GM12891 (cell line): ENCODE measurements around the gene C7orf25. TPM values are rescaled to one million over a fixed set of nuclear protein-coding genes. Genes with fewer than 3 reads are reported as not detected.

Source experiments
- DNase-seq: peaks from one replicate; pipeline ENCODE4 v3.0.0; 2011; ENCODE audit warnings: low spot score; ENCODE audit not compliant: insufficient read length
- FAIRE-seq: peaks from 2 replicates; lab custom pipeline; 2011; peaks lifted over from hg19 to GRCh38; lab: Jason Lieb, UNC
- PAX5 ChIP-seq: IDR thresholded peaks from 2 replicates; pipeline ENCODE4 v1.6.1; 2011; ENCODE audit warnings: low read length, moderate library complexity, mild to moderate bottlenecking; ENCODE audit not compliant: insufficient read depth, severe bottlenecking
- POLR2A ChIP-seq: IDR thresholded peaks from 2 replicates; pipeline ENCODE4 v1.6.1; 2011; ENCODE audit warnings: low read depth, low read length, control low read depth
- POLR2AphosphoS5 ChIP-seq: IDR thresholded peaks from 2 replicates; pipeline ENCODE4 v1.6.1; 2011; ENCODE audit warnings: low read depth, low read length, control low read depth
- POU2F2 ChIP-seq: IDR thresholded peaks from 2 replicates; pipeline ENCODE4 v1.6.1; 2011; ENCODE audit warnings: low read depth, mild to moderate bottlenecking, control low read depth, low read length, moderate library complexity
- SPI1 ChIP-seq: IDR thresholded peaks from 2 replicates; pipeline ENCODE4 v1.6.1; 2011; ENCODE audit warnings: low read depth, low read length, control low read depth
- TAF1 ChIP-seq: IDR thresholded peaks from 2 replicates; pipeline ENCODE4 v1.6.1; 2011; ENCODE audit warnings: low read depth, low read length, control low read depth
- polyA plus RNA-seq: library from polyadenylated mRNA; unstranded; fragments of >200 nt; gene quantifications from one replicate; pipeline ENCODE4 v1.2.1, GENCODE V29; 2012; ENCODE audit warnings: low read depth, missing spikeins, inconsistent platforms; ENCODE audit not compliant: missing spikeins

Gene C7orf25
- 1.1 TPM for polyA plus RNA-seq

DNA sequence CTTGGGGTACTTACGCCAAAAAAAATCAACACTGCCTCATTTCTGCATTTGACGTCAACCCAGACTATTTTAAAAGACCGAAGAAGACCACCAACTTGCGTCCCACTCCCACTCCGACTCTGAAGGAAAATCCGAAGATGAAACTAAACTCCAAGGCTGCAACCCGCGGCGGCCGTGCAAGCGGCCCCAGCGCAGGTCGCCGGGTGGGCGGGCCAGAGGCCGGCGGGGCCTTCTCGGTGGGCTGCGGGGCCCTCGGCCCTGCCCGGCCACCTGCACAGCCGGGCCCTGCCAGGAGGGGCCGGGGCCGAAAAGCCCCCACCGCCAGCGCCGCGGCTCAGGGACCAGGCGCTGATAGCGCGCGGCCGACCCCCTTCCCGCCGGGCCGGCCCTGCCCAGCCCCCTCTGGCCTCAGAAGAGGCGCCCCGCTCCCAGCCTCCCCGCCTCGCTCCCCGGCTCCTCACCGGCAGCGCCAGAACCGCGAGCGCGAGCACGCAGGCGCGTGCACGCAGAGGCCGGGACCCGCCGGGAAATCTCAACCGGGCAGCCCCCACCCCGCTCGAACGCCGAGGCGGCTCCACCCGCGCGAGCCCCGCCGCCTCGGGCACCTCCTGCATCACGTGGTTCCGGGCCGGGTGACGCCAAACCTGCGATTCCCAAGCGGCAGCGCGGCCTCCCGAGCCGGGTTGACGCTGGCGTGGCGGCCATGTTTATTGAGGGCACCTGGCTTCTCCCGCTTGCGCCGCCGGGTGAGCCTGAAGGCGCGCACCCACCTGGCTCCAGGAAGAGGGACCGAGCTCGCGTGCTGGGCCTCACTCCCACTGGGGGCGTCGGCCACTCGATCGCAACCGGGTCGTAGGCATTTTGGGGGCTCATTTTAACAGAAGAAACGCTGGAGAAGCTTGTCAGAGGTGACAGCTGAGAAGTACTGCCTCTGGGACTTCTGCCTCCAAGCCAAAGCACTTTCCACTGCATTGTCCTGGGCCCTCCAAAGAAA lies at the start of gene C7orf25:
C7orf25 (minus strand) TSS at position 617 of the 994 bp plus-strand sequence. CDS start 1,170 bp downstream, outside the sequence.
- FAIRE-seq (peak; percentile 97), DNase-seq (peak; percentile 88)
- no peak for TF ChIP-seq POU2F2
- no peak; the same call in 1 of the 2 replicates for TF ChIP-seq POLR2A
- TF ChIP-seq SPI1: no peak
- no peak for TF ChIP-seq POLR2AphosphoS5
- TF ChIP-seq PAX5: no peak
- TF ChIP-seq TAF1: no peak

DNA sequence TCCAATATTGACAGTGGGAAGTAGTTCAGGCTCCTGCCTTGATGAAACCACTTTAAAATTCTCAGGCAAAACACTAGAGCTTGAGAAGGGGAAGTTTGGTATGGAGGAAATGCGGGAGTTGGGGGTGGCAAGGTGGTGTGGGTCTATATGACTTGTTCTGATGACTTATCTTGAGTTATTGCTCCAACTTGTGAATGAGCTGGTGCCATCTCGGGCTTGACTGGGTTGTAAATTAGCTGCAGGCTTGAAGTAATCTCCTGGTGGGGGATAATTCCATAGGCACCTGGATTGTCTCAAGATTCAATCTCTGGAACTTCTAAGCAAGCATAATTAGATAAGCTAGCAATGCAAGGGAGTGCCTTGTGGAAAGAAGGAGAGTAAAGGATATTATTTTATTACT lies 49.3 kb upstream of the C7orf25 start:
- DNase-seq (no peak), FAIRE-seq (no peak)
- TF ChIP-seq POU2F2: no peak
- TF ChIP-seq SPI1: no peak
- TF ChIP-seq PAX5: no peak
- no peak for TF ChIP-seq POLR2A
- no peak for TF ChIP-seq TAF1
- no peak for TF ChIP-seq POLR2AphosphoS5

DNA sequence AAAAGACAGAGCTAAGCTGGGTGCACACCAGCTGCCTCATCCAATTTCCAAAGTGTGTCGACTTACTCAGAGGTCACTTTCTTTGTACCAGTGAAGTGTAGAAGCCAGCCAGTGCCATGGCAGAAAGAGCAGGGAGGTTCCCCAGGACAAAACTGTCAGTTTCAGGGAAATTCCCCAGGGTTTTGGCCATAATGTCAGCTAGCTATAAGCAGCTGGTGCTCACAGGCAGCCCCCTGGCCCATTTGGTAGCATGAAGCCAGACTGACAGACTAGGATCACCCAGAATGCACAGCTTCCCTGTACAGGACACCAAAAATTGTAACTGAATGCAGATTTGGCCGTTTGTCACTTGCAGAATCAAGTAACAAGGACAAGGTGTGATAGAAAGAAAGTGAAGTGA lies 48.9 kb upstream of the C7orf25 start:
- DNase-seq: no peak

DNA sequence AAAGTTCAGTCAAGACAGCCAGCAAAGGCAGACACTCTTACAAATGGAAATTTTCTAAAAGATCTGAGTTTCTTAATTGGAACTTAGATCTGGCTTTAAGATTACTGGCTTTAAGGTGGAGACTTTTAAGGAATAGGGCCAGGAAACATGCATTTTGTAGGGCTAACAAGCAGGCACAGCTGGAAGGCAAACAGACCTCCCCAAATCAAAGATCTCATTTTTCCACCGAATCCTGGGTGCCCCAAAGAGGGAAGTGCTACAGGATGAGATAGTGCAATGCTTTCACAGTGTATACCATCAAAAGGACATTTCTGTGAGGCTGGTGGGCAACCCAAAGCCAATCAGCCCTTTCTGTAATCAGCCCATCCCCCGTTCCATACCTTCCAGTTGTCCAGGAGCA lies 47.7 kb upstream of the C7orf25 start:
- TF ChIP-seq PAX5: no peak
- TF ChIP-seq SPI1: 0 out of 2 replicates have a peak, but pooled peaks have one; percentile 7
- no peak for TF ChIP-seq POLR2A
- FAIRE-seq (no peak), DNase-seq (no peak)

More for the DNA sequence above, 48.9 kb upstream of the C7orf25 start:
- TF ChIP-seq SPI1 (no peak), TAF1 (no peak), POLR2AphosphoS5 (no peak), POLR2A (no peak), PAX5 (no peak), POU2F2 (no peak)
- FAIRE-seq: no peak

DNA sequence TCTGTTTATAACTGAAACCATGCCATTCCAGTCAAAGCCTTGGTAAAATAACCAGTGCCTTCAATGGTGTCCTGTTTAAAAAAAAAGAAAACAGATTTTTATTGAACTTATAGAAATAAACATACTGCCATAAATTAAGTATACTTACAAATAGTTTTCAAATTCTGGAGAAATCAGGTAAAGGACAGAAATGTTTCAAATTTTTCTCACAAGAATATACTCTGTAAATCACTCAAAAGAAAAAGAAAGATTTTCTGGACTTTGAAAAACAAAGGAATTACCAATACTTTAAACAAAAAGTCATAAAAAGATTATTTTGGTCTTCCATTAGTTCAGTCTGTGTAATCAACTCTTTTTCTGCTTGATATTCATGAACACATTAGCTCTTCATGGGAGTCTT lies 44.2 kb upstream of the C7orf25 start:
- no peak for DNase-seq
- FAIRE-seq: no peak
- no peak for TF ChIP-seq POLR2AphosphoS5
- TF ChIP-seq SPI1: no peak
- no peak for TF ChIP-seq PAX5
- TF ChIP-seq POLR2A: no peak
- TF ChIP-seq POU2F2: no peak
- TF ChIP-seq TAF1: no peak

DNA sequence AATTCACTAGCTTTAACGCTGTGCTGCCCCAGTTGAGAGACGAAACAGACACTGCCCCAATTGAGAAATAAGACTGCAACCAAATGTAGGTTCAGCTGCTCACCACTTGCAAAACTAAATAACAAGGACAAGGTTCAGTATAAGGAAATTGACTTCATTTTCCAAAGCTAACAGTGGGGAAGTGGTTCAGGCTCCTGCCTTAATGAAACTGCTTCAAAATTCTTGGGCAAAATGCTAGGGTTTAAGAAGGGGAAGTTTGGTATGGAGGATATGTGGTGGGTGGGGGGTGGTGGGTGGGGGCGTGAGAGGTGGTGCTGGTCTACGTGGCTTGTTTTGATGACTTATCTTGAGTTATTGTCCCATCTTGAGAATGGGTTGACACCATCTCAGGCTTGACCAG lies 42.1 kb upstream of the C7orf25 start:
- FAIRE-seq: no peak
- DNase-seq: no peak
- TF ChIP-seq POU2F2 (no peak), POLR2A (no peak), POLR2AphosphoS5 (no peak), SPI1 (no peak), TAF1 (no peak), PAX5 (no peak)

DNA sequence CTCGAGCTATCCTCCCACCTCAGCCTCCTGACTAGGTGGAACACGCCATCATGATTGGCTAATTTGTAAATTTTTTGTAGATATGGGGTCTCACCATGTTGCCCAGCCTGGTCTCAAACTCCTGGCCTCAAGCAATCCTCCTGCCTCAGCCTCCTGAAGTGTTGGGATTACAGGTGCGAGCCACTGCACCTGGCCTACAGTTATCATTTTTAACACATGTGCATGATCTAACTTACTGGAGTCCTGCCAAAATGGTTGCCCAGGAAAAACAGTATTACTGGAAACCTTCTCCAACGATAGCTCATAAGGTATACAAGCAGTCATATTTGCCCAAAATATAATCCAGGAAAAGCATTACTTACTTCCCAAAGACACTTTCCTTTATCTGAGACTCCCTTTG lies 40.5 kb upstream of the C7orf25 start:
- TF ChIP-seq POU2F2: no peak
- no peak for TF ChIP-seq POLR2A
- TF ChIP-seq POLR2AphosphoS5: no peak
- TF ChIP-seq PAX5: no peak
- no peak for TF ChIP-seq TAF1
- DNase-seq (no peak), FAIRE-seq (no peak)

DNA sequence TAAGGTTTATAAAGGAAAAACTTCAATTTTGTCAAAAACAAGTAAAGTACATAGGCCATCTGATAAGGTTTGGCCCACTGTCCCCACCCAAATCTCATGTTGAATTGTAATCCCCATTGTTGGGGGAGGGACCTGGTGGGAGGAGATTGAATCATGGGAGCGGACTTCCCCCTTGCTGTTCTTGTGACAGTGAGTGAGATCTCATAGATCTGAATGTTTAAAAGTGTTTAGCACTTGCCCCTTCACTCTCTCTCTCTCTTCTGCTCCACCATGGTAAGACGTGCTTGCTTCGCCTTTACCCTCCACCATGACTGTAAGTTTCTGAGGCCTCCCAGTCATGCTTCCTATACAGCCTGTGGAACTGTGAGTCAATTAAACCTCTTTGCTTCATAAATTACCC lies 38.5 kb upstream of the C7orf25 start:
- TF ChIP-seq SPI1 (no peak), POU2F2 (no peak), PAX5 (no peak), POLR2AphosphoS5 (no peak), POLR2A (no peak), TAF1 (no peak)
- FAIRE-seq (no peak), DNase-seq (no peak)

DNA sequence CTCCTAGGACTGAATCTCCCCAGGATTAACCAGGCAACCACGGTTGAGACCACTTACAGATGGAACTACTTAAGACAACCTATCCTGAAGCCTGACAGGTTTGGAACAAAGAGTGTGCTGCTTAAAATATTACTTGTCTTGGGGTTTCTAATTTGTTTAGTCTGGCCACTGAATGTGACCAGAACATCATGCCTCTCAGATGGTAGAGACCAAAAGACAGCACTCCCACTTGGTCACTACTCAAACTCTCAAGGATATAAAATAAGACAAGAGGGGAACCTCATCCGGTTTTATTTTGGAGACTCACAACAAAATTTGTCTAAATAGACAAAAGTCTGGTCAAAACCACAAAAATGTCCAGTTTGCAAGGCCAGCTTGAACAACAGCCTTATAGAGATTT lies 35.7 kb upstream of the C7orf25 start:
- DNase-seq (no peak), FAIRE-seq (no peak)
- TF ChIP-seq POLR2A: no peak
- TF ChIP-seq PAX5: no peak
- TF ChIP-seq SPI1: no peak
- no peak for TF ChIP-seq TAF1
- TF ChIP-seq POLR2AphosphoS5: no peak
- TF ChIP-seq POU2F2: no peak
